Measurements from ENCODE around the gene NRN1.

The NRN1 gene

GRCh38 chr6:6002005-6002847 is 4.5 kb downstream of the NRN1 start:
- DNase-seq (ENCODE audit: low read depth) = no peak

GRCh38 chr6:6001443-6001842 is 5.3 kb downstream of the NRN1 start:
- no peak for DNase-seq (ENCODE audit: low read depth)

- no peak for DNase-seq (ENCODE audit: low read depth)
These were observed 6.8 kb downstream of the NRN1 start for GRCh38 chr6:5999688-6000608.

GRCh38 chr6:5998711-5999687 is 7.7 kb downstream of the NRN1 start:
- no peak for DNase-seq (ENCODE audit: low read depth)

- DNase-seq (ENCODE audit: low read depth) = no peak
These were observed 8.5 kb downstream of the NRN1 start for GRCh38 chr6:5998236-5998635.

GRCh38 chr6:5997420-5997987 is 9.2 kb downstream of the NRN1 start:
- no peak for DNase-seq (ENCODE audit: low read depth)

- DNase-seq (ENCODE audit: low read depth) = no peak
These were observed 9.9 kb downstream of the NRN1 start for GRCh38 chr6:5996714-5997419.

GRCh38 chr6:5995949-5996713 is 10.6 kb downstream of the NRN1 start:
- no peak for DNase-seq (ENCODE audit: low read depth)

GRCh38 chr6:5995658-5995948 is 11.1 kb downstream of the NRN1 start:
- DNase-seq (ENCODE audit: low read depth) = no peak

GRCh38 chr6:5994999-5995657 is 11.6 kb downstream of the NRN1 start:
- DNase-seq (ENCODE audit: low read depth) = no peak

- DNase-seq (ENCODE audit: low read depth) = no peak
These were observed 12.3 kb downstream of the NRN1 start for GRCh38 chr6:5994234-5994998.

- no peak for DNase-seq (ENCODE audit: low read depth)
These were observed 14.0 kb downstream of the NRN1 start for GRCh38 chr6:5992551-5993225.

GRCh38 chr6:5990786-5991185 is 15.9 kb downstream of the NRN1 start:
- no peak for DNase-seq (ENCODE audit: low read depth)

- DNase-seq (ENCODE audit: low read depth) = no peak
These were observed 17.5 kb downstream of the NRN1 start for GRCh38 chr6:5989141-5989723.

GRCh38 chr6:5986861-5987260 is 19.9 kb downstream of the NRN1 start:
- DNase-seq (ENCODE audit: low read depth) = no peak

- DNase-seq (ENCODE audit: low read depth) = no peak
These were observed 22.3 kb downstream of the NRN1 start for GRCh38 chr6:5984150-5985089.

Data from stimulated activated CD8-positive, alpha-beta memory T cell treated with anti-CD3 and anti-CD28 coated beads, Interleukin-4, amount 100 ng/mL, for 24 hours (primary cell).